Measurements from ENCODE around the gene PRRC1.

- TF ChIP-seq CTCF (conservative IDR thresholded peaks at IDR 0.05; ENCODE audit: low read depth, low read length) = no peak
- TF ChIP-seq EZH2 (IDR thresholded peaks at IDR 0.05; ENCODE audit: borderline replicate concordance, low read depth, low read length, poor library complexity, severe bottlenecking) = no peak
Measured at GRCh38 chr5:127550652-127551409, 33.4 kb downstream of the PRRC1 start.

Measured in A673 (cell line).